ENCODE measurements around the gene SUPT3H.

DNA sequence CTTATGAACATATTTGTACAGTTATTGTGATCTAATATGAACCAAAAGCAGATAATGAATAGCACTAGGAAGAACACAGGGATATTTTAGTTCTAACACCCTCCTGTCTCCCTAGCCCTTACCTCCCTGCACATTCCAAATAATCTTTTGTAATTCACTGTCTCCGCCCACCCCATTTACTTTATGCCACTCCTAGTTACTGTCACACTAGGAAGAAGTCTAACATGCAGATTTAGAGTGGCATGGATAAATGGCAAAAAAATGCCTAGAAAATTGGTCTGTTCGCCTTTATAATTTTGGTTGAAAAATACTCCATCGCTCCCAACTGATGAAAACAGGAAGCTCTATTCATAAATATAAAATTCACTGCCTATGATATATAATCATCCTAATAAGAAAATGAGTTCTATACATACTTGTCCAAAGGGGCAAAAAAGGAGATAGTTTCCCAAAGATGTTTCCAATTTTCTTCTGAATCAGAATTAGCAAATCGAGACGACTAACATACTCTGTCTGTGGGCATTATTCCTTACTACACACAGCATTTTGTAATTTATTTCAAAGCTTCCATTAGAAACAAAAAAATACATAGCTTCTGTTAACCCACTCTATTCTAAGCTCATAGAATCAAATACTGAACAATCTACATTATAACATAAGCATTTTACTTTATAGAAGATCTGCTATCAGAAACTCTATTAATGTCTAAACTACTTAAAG is 50.9 kb downstream of the SUPT3H start:
- TF ChIP-seq, protein P1, sequence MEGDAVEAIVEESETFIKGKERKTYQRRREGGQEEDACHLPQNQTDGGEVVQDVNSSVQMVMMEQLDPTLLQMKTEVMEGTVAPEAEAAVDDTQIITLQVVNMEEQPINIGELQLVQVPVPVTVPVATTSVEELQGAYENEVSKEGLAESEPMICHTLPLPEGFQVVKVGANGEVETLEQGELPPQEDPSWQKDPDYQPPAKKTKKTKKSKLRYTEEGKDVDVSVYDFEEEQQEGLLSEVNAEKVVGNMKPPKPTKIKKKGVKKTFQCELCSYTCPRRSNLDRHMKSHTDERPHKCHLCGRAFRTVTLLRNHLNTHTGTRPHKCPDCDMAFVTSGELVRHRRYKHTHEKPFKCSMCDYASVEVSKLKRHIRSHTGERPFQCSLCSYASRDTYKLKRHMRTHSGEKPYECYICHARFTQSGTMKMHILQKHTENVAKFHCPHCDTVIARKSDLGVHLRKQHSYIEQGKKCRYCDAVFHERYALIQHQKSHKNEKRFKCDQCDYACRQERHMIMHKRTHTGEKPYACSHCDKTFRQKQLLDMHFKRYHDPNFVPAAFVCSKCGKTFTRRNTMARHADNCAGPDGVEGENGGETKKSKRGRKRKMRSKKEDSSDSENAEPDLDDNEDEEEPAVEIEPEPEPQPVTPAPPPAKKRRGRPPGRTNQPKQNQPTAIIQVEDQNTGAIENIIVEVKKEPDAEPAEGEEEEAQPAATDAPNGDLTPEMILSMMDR (conservative IDR thresholded peaks at IDR 0.05 in 1 of 2, IDR thresholded peaks at IDR 0.05 in 1 of 2; ENCODE audit: extremely low read depth in 1 of 2, insufficient read depth in 1 of 2, low read depth in 1 of 2, low read length in 2 of 2) = no peak
- no peak for TF ChIP-seq EZH2 (IDR thresholded peaks at IDR 0.05; ENCODE audit: borderline replicate concordance, low read length)

All from mammary epithelial cell (primary cell).